ENCODE results near the gene PNKD.
A peak's percentile ranks its signal among the peaks of the same experiment; 100 is the strongest.
"Not testable (repeated sequence)": the region's sequence is repeated elsewhere in the genome, so short reads cannot be mapped to it uniquely, and the experiment has no call there.

Gene PNKD

DNA sequence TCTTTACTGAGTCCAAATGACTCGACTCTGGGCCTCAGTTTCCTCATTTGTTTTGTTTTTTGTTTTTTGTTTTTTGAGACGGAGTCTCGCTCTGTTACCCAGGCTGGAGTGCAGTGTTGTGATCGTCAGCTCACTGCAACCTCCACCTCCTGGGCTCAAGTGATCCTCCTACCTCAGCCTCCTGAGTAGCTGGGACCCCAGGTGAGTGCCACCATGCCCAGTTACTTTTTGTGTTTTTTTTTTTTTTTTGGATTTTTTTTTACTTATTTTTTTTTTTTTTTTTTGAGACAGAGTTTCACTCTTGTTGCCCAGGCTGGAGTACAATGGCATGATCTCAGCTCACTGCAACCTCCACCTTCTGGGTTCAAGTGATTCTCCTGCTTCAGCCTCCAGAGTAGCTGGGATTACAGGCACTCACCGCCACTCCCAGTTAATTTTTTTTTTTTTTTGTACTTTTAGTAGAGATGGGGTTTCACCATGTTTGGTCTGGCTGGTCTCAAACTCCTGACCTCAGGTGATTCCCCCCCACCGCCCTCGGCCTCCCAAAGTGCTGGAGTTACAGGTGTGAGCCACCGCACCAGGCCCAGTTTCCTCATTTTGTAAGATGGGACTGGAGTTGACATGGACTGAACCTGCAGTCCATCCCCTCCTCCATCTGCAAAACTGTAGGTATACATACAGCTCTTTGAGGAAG, 3.0 kb downstream of the PNKD start:
- not testable (repeated sequence) for DNase-seq (ENCODE audit: low spot score)

- DNase-seq (ENCODE audit: low spot score) = no peak
These were observed 3.6 kb downstream of the PNKD start for GRCh38 chr2:218273908-218274249.

GRCh38 chr2:218274586-218274985, 4.3 kb downstream of the PNKD start:
- DNase-seq (ENCODE audit: low spot score) = no peak

- no peak for DNase-seq (ENCODE audit: low spot score)
These were observed 5.2 kb downstream of the PNKD start for GRCh38 chr2:218275371-218276072.

DNA sequence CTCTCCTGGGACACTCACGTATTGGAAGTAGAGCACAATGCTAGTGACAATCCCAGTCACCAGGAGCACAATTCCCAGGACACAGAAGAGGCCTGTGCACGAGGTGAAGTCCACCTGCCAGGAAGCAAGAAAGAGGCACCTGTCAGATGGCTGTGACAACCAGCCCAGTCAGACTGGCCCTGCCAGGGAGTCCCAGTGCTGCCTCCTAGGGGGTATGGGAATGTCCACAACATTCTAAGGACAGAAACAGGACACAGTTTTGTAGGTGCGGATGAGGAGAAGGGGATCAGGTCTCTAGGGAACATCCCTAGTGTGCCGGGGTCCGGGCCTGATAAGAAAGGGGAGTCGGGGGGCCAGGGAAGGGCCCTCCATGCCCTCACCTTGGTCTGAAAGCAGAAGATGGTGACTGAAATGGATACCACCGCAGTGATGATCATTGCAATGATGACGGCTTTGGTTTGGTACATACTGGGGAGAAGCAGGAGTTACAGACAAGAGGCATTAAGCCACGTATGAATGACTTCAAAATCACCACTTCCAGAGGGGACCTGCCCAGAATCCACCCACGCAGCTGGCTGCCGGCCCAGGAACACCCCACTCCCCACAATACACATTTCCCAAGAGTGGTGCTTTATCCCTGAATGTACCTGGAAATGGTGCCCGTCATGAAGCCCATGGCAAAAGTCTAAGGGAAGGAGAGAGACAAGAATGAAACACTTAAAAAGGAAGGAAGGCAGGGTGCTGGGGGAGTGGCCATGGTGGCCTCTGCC, 6.9 kb downstream of the PNKD start:
- no peak for DNase-seq (ENCODE audit: low spot score)

DNA sequence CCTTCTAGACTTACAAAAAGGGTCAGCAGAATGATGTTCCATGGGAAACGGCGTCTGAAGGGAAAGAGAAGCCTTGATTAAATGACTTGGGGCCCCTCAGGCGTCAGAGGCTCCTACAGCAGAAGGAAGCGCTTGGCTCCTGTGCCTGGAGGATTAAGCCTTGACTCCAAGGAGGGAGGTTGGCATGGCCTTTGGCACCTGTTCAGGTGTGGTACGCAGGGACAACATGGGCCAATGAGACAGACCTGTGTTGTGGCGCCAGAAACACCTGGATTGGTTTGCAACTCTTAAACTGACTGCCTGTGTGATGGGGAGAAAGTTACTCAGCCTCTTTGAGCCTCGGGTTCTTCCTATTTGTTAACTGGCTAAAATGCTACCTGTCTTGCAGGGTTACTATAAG, 7.6 kb downstream of the PNKD start:
- DNase-seq (ENCODE audit: low spot score) = no peak

DNA sequence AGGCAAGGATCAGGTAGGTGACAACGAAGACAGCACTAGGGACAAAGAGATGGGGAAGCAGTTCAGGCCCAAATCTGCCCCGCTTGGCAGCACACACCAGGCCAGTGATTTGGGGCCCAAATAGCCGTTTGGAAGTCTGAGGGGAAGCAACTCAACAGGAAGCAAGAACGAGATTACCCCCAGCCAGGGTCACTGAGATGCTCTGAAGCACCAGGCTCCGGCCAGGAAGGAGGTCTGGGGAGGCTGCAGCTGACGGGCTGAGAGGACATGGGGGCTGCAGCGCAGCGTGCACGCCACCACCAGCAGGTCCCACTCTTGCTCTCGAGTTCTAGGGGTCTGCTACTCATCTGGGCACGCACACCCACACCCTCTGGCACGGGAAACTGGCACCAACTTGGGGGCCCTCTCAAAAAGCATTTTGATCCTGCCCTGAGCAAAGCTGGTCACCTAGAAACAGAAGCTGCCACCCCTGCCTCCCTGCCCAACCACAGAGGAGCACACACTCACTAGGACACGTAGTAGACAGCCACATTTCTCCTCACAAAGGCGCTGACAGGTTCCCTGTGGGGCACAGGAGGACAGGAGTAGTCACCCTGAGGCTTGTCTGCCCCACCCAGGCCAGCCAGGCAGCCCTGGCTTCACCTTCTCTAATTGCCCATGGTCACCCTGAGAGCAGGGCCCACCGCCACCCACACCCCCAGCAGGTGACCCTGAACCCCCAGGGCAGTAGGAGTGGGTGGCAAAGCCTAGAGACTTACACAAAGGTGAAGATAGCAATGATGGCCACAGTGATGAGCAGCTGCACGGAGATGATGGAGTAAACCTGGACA, 8.4 kb downstream of the PNKD start:
- no peak for DNase-seq (ENCODE audit: low spot score)

GRCh38 chr2:218280260-218280870, 10.0 kb downstream of the PNKD start:
- DNase-seq (ENCODE audit: low spot score) = no peak

DNA sequence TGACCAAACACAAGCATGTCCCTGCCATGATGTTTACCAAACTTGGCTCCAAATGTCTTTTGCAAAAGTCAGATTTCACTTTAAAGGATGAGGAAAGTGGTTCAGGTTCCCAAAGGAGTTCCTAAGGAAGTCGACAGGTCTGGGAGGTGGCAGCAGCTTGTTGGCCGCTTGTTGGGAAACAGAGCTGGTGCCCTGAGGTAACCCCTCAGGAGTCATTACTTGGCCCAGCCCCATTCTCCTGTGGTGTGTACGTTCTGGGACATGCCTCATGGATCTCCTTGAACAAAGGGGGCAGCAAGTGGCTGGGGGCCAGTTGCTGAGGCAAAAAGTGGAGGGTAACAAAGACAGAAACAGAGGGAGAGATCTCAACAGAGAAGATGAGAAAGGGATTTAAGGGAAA, 11.1 kb downstream of the PNKD start:
- no peak for DNase-seq (ENCODE audit: low spot score)

DNA sequence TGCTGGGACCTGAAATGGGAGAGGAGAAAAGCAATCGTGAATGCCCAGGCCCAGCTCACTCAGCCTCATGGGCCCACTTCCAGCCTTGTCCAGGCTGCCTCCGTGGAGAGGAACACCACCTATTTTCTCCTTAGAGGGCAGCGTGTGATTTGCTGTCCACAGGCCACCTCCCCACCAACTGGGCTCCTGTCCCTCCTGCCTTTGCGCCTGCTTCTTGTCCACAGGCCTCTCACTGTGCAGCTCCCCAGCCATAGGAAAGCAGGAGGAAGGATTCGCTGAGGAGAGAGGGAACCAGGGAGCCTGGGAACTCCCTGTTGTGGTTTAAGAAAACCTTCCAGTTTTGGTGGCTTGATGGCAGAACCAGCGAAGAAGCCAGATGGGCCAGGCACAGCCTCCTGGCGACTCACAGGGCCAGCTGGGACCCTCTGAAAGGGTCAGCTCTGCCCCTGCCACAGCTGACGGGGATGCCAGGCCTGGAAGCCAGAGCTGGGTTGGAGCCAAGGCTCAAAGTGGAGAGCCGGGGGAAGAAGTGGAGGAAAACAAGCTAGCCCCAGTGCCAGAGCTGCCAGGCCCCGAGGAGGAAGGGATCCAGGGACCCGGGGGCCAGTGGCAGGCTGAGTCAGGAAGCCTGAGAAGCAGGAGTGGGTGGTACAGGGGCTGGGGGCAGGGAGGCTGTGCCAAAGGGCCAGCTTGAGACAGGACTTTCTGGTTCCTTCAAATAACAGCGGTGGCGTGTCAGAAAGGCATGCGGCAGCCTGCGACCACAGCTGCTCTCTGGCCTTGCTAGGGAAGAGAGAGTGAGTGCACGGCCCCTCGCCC, 12.1 kb downstream of the PNKD start:
- no peak for DNase-seq (ENCODE audit: low spot score)

DNA sequence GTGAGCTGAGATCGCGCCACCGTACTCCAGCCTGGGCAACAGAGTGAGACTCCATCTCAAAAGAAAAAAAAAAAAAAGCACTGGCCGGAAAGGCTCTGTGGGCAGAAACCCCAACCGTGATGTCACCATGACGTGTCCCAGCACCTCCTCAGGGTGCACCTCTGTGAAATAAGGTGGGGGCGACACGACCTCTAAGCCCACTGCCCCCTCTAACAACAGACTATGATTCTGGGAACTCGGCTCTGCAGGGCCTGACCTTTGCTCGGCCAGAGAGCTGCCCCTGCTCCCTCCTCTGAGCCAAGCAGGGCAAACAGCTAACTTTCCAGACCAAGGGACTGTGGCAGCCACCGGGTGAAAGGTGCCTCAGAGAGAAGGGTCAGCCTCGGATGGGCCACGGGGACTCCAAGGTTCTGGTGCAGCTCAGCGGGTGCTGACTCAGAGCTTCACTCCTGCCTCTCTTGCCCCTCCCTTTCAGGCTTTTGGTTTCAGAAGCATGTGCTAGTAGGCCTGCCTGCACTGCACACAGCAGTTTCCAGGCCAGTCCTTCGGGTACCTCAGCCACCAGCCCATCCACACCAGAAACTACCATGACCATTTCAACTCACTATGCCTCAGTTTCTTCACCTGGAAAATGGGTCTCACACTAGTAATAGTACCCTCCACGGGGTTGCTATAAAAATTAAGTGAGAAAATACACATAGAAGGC, 13.9 kb downstream of the PNKD start:
- no peak for DNase-seq (ENCODE audit: low spot score)

DNA sequence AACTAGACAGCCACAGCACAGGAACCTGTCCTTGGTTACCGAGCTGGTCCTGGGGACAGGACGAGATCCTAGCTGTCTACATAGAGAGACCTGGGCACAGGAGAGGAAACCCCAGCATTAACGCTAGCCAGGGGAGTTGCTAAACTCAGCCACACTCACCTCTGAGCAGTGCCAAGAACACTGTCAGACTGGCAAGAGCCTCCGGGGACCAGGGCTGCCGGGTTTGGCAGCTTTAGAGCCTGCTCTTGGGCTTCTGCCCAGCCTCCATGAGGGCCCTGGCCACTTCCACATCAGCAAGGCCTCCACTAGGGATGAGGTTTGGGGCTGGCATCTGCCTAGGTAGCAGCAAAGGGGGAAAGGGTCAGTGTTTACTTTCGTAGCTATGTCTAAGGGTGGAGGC, 15.3 kb downstream of the PNKD start:
- no peak for DNase-seq (ENCODE audit: low spot score)

GRCh38 chr2:218286570-218287459, 16.5 kb downstream of the PNKD start:
- DNase-seq (ENCODE audit: low spot score) = peak; percentile 88

GRCh38 chr2:218289639-218290315, 19.5 kb downstream of the PNKD start:
- DNase-seq (ENCODE audit: low spot score) = no peak

DNA sequence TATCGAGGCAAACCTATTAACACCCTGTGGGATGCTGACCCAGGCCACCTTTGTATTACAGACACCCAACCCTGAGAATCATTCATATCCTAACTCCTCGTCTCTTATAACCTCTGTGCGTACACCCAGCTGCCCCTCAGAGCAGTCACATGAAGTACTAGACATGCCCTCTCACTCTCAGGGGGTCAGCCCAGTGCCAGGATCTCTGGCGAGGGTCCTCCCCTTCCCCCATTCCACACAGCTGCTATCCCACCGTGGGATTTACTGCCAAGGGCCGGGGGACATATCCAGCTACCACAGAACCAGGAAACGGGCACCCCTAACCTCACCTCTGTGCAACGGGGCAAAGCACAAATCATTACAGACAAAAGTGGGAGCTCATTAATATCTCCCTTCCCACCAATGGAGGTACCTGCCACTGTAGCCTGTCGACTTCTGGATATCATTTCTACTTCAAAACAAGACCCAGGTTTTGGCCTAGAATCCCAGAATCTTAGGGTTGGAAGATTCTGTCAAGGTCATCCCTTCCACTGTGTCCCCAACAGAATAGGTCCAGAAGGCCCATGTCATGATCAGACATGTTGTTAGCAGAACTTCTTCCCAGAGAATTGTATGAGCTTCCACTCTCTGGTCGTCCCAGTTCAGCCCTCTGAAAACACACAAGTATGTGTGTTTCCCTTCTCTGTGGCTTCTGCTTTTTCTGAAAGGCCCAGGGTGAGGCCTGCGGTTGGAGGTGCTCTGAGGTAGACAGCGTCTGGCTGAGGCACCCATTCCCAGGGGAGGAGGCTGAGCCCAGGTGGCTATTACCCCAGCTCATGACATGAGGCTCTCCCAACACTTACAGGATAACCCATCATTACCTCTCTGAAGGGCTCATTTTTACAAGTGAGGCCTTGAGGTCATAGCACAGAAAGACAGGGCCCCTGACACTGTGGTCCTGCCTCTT, 20.3 kb downstream of the PNKD start:
- DNase-seq (ENCODE audit: low spot score) = no peak

- DNase-seq (ENCODE audit: low spot score) = no peak
These were observed 21.2 kb downstream of the PNKD start for GRCh38 chr2:218291318-218292047.

Data from HuH-7 (cell line).